Activated effector memory CD4-positive, alpha-beta T cell treated with Interleukin-2 at 50 U/mL for 16 hours (primary cell): ENCODE results near the gene PODXL2.
"Not testable (repeated sequence)": the region's sequence is repeated elsewhere in the genome, so short reads cannot be mapped to it uniquely, and the experiment has no call there.

Experiments used
- DNase-seq: peaks from one replicate; pipeline ENCODE4 v3.0.0-alpha.2; 2020

PODXL2 gene

GRCh38 chr3:127629467-127630403 is 750 bp downstream of the PODXL2 start:
- DNase-seq, result peak; percentile 16

GRCh38 chr3:127630811-127631714 is 2.1 kb downstream of the PODXL2 start:
- no peak for DNase-seq

GRCh38 chr3:127632035-127632820 is 3.2 kb downstream of the PODXL2 start:
- no peak for DNase-seq

- DNase-seq, result no peak
These were observed 5.7 kb downstream of the PODXL2 start for GRCh38 chr3:127634653-127635052.

GRCh38 chr3:127637546-127637945 is 8.6 kb downstream of the PODXL2 start:
- DNase-seq, result no peak

GRCh38 chr3:127637971-127638370 is 9.0 kb downstream of the PODXL2 start:
- no peak for DNase-seq

- DNase-seq, result no peak
These were observed 10.4 kb downstream of the PODXL2 start for GRCh38 chr3:127639173-127640041.

GRCh38 chr3:127640042-127640355 is 11.0 kb downstream of the PODXL2 start:
- no peak for DNase-seq

- DNase-seq, result no peak
These were observed 15.8 kb downstream of the PODXL2 start for GRCh38 chr3:127644641-127645370.

- no peak for DNase-seq
These were observed 16.5 kb downstream of the PODXL2 start for GRCh38 chr3:127645371-127646015.

- no peak for DNase-seq
These were observed 17.6 kb downstream of the PODXL2 start for GRCh38 chr3:127646501-127647046.

GRCh38 chr3:127647166-127647844 is 18.3 kb downstream of the PODXL2 start:
- no peak for DNase-seq

- DNase-seq, result no peak
These were observed 18.8 kb downstream of the PODXL2 start for GRCh38 chr3:127647845-127648204.

GRCh38 chr3:127650236-127650635 is 21.3 kb downstream of the PODXL2 start:
- DNase-seq, result no peak

- DNase-seq, result no peak
These were observed 22.7 kb downstream of the PODXL2 start for GRCh38 chr3:127651516-127652172.

GRCh38 chr3:127652246-127652995 is 23.4 kb downstream of the PODXL2 start:
- no peak for DNase-seq

- no peak for DNase-seq
These were observed 25.4 kb downstream of the PODXL2 start for GRCh38 chr3:127654374-127654773.

GRCh38 chr3:127654993-127655392 is 26.0 kb downstream of the PODXL2 start:
- DNase-seq, result not testable (repeated sequence)

GRCh38 chr3:127655641-127656040 is 26.7 kb downstream of the PODXL2 start:
- no peak for DNase-seq
